SK-N-SH treated with all-trans-retinoic acid at 6 μM for 48 hours (cell line): ENCODE results near the gene LLGL2.

Source experiments
- ATAC-seq: fragments of 200-7000 bp; cut with Tn5 transposase; 3 replicates; pipeline ENCODE4 v1.9.1; 2020; ENCODE audit warnings: mild to moderate bottlenecking, moderate library complexity
- ARNTL ChIP-seq: fragments of 450-650 bp; formaldehyde crosslinking; IDR thresholded peaks from 2 replicates; pipeline ENCODE4 v1.5.0; 2020; ENCODE audit warnings: low read depth, mild to moderate bottlenecking, moderate library complexity, borderline replicate concordance
- CREB5 ChIP-seq: fragments of 250-450 bp; sonication (Bioruptor Pico); IDR thresholded peaks from 2 replicates; pipeline ENCODE4 v1.5.1; 2020; ENCODE audit warnings: low read depth, mild to moderate bottlenecking, moderate library complexity
- CSDC2 ChIP-seq: fragments of 250-450 bp; sonication (Bioruptor Pico); IDR thresholded peaks from 2 replicates; pipeline ENCODE4 v1.5.0; 2020; ENCODE audit warnings: mild to moderate bottlenecking, moderate library complexity
- ESRRG ChIP-seq: fragments of 250-450 bp; sonication (Bioruptor Pico); IDR thresholded peaks from 2 replicates; pipeline ENCODE4 v1.6.1; 2021; ENCODE audit warnings: mild to moderate bottlenecking
- GLIS3 ChIP-seq: fragments of 250-450 bp; sonication (Bioruptor Pico); IDR thresholded peaks from 2 replicates; pipeline ENCODE4 v1.5.0; 2020; ENCODE audit warnings: mild to moderate bottlenecking, moderate library complexity
- ISL1 ChIP-seq: fragments of 250-450 bp; sonication (Bioruptor Pico); IDR thresholded peaks from 2 replicates; pipeline ENCODE4 v2.1.2; 2022; ENCODE audit warnings: mild to moderate bottlenecking, moderate library complexity
- OSR1 ChIP-seq: fragments of 250-450 bp; sonication (Bioruptor Pico); IDR thresholded peaks from 2 replicates; pipeline ENCODE4 v1.8.0; 2022; ENCODE audit warnings: moderate library complexity, mild to moderate bottlenecking, inconsistent platforms
- PPARA ChIP-seq: fragments of 250-450 bp; sonication (Bioruptor Pico); IDR thresholded peaks from 2 replicates; pipeline ENCODE4 v1.5.0; 2020; ENCODE audit warnings: mild to moderate bottlenecking, borderline replicate concordance
- SNAI2 ChIP-seq: fragments of 250-450 bp; sonication (Bioruptor Pico); IDR thresholded peaks from 2 replicates; pipeline ENCODE4 v1.5.0; 2020; ENCODE audit warnings: mild to moderate bottlenecking, moderate library complexity
- TCF4 ChIP-seq: fragments of 250-450 bp; sonication (Bioruptor Pico); IDR thresholded peaks from 2 replicates; pipeline ENCODE4 v1.8.0; 2021; ENCODE audit warnings: mild to moderate bottlenecking, moderate library complexity, borderline replicate concordance
- TOX ChIP-seq: fragments of 250-450 bp; sonication (Bioruptor Pico); IDR thresholded peaks from 2 replicates; pipeline ENCODE4 v1.8.0; 2021; ENCODE audit warnings: mild to moderate bottlenecking, moderate library complexity, borderline replicate concordance
- TSHZ2 ChIP-seq: fragments of 250-450 bp; sonication (Bioruptor Pico); IDR thresholded peaks from 2 replicates; pipeline ENCODE4 v1.5.0; 2020; ENCODE audit warnings: mild to moderate bottlenecking, moderate library complexity
- ZC3H10 ChIP-seq: fragments of 250-450 bp; sonication (Bioruptor Pico); IDR thresholded peaks from 2 replicates; pipeline ENCODE4 v1.5.1; 2021; ENCODE audit warnings: mild to moderate bottlenecking, moderate library complexity
- ZFP3 ChIP-seq: fragments of 250-450 bp; sonication (Bioruptor Pico); IDR thresholded peaks from 2 replicates; pipeline ENCODE4 v1.5.0; 2020; ENCODE audit warnings: mild to moderate bottlenecking, moderate library complexity
- ZNF565 ChIP-seq: fragments of 450-650 bp; formaldehyde crosslinking; conservative IDR thresholded peaks from 2 replicates; pipeline ENCODE4 v1.5.0; 2020; ENCODE audit warnings: low read depth, mild to moderate bottlenecking, moderate library complexity
- ZNF70 ChIP-seq: fragments of 450-650 bp; formaldehyde crosslinking; IDR thresholded peaks from 2 replicates; pipeline ENCODE4 v1.5.0; 2020; ENCODE audit warnings: mild to moderate bottlenecking, moderate library complexity
- ZNF8 ChIP-seq: fragments of 450-650 bp; formaldehyde crosslinking; IDR thresholded peaks from 2 replicates; pipeline ENCODE4 v1.5.0; 2020; ENCODE audit warnings: mild to moderate bottlenecking, moderate library complexity
- TF ChIP-seq, protein P1 (sequence below): fragments of 250-450 bp; sonication (Bioruptor Pico); IDR thresholded peaks from 2 replicates; pipeline ENCODE4 v1.8.0; 2021; ENCODE audit warnings: low read depth, mild to moderate bottlenecking, moderate library complexity, borderline replicate concordance
- TF ChIP-seq, protein P2 (sequence below): fragments of 250-450 bp; sonication (Bioruptor Pico); IDR thresholded peaks from 2 replicates; pipeline ENCODE4 v1.5.1; 2021; ENCODE audit warnings: mild to moderate bottlenecking, moderate library complexity

LLGL2 gene

DNA sequence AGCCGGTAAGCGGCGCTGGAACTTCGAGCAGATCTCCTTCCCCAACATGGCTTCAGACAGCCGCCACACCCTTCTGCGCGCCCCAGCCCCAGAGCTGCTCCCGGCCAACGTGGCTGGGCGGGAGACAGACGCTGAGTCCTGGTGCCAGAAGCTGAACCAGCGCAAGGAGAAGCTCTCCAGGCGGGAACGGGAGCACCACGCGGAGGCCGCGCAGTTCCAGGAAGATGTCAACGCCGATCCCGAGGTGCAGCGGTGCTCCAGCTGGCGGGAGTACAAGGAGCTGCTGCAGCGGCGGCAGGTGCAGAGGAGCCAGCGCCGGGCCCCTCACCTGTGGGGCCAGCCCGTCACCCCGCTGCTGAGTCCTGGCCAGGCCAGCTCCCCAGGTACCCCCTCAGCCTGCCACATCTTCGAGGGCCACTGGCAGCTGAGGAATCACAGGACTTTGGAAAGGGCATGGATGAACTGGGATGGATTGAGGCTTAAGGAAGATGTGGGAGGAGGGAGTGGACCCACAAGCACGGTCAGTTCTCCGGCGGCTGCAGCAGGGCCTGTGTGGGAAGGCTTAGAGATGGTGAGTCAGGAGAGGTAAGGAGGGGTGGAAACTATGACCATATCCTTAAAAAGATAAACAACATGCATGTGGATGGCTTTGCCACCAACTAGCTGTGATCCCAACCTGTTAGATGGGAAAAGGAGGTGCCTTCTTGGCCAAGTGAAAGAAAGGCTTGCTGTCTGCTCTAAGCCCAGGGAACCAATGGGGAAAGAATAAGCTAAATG is 3.4 kb upstream of the LLGL2 start:
- TF ChIP-seq GLIS3 (CRISPR knock-in tag) (no peak), OSR1 (no peak), CSDC2 (no peak), ZNF565 (CRISPR knock-in tag) (no peak), ISL1 (CRISPR knock-in tag) (no peak), PPARA (no peak), TCF4 (CRISPR knock-in tag) (no peak), ZFP3 (CRISPR knock-in tag) (no peak), ZNF70 (CRISPR knock-in tag) (no peak), CREB5 (CRISPR knock-in tag) (no peak), ESRRG (CRISPR knock-in tag) (no peak)
- TF ChIP-seq, protein P1, sequence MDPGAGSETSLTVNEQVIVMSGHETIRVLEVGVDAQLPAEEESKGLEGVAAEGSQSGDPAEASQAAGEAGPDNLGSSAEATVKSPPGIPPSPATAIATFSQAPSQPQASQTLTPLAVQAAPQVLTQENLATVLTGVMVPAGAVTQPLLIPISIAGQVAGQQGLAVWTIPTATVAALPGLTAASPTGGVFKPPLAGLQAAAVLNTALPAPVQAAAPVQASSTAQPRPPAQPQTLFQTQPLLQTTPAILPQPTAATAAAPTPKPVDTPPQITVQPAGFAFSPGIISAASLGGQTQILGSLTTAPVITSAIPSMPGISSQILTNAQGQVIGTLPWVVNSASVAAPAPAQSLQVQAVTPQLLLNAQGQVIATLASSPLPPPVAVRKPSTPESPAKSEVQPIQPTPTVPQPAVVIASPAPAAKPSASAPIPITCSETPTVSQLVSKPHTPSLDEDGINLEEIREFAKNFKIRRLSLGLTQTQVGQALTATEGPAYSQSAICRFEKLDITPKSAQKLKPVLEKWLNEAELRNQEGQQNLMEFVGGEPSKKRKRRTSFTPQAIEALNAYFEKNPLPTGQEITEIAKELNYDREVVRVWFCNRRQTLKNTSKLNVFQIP (CRISPR knock-in tag): no peak
- TF ChIP-seq, protein P2, sequence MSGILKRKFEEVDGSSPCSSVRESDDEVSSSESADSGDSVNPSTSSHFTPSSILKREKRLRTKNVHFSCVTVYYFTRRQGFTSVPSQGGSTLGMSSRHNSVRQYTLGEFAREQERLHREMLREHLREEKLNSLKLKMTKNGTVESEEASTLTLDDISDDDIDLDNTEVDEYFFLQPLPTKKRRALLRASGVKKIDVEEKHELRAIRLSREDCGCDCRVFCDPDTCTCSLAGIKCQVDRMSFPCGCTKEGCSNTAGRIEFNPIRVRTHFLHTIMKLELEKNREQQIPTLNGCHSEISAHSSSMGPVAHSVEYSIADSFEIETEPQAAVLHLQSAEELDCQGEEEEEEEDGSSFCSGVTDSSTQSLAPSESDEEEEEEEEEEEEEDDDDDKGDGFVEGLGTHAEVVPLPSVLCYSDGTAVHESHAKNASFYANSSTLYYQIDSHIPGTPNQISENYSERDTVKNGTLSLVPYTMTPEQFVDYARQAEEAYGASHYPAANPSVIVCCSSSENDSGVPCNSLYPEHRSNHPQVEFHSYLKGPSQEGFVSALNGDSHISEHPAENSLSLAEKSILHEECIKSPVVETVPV (CRISPR knock-in tag): no peak
- ATAC-seq: no peak

DNA sequence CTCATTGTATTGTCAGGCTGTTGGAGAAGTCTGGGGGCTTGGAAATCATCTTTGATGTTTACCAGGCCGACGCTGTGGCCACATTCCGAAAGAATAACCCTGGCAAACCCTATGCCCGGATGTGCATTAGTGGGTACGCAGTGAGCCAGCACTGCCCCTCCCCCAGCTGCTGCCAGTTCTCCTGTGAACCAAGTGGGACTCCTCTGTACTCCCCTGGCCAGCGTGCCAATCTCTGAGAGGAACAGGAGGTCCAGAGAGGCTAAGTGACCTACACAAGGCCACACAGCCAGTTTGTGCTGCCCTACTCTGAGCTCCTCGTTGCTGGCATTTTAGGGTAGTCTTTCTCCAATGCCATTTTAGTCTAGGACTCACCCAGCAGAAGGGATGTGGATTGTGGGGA is 1.9 kb upstream of the LLGL2 start:
- ATAC-seq: no peak
- no peak for TF ChIP-seq ESRRG (CRISPR knock-in tag)
- TF ChIP-seq, protein P1 (CRISPR knock-in tag): no peak
- TF ChIP-seq SNAI2 (CRISPR knock-in tag): no peak
- no peak for TF ChIP-seq ZNF8 (CRISPR knock-in tag)
- TF ChIP-seq ZNF70 (CRISPR knock-in tag): no peak
- no peak for TF ChIP-seq PPARA
- no peak for TF ChIP-seq GLIS3 (CRISPR knock-in tag)
- no peak for TF ChIP-seq ZNF565 (CRISPR knock-in tag)
- TF ChIP-seq ARNTL (CRISPR knock-in tag): no peak
- no peak for TF ChIP-seq TOX (CRISPR knock-in tag)
- TF ChIP-seq OSR1: no peak
- no peak for TF ChIP-seq ZC3H10
- TF ChIP-seq ISL1 (CRISPR knock-in tag): no peak
- TF ChIP-seq TCF4 (CRISPR knock-in tag): no peak
- TF ChIP-seq TSHZ2 (CRISPR knock-in tag): no peak

DNA sequence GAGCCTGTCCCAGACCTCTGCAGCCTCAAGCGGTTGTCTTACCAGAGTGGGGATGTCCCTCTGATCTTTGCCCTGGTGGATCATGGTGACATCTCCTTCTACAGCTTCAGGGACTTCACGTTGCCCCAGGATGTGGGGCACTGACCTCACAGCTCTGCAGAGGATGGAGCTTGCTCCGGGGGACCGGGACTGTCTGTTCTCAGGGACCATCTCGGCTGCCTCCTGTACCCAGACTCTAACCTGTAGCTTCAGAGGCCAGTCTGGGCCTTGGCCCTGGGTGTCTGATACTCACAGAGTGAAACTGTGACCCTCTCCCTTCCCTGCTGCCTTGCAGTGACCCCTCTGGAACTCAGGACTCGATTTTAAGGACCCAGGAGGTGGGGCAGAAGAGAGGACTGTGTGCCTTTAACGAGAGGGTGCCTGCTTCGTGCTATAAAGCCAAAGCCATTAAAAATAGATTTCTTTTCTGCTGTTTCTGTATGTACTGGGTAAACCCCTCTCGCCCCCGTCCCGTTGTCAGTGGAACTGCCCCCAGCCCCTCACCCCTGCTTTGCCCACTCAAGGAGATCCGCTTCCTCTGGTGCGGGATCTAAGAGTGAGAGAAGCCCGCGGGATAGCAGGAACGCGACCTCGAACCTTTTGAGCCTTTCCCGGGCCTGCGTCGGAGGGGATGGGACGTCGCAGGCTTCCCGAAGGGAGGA is 1.1 kb upstream of the LLGL2 start:
- peak; percentile 4; the same call in 2 of the 3 replicates for ATAC-seq
- no peak for TF ChIP-seq TOX (CRISPR knock-in tag)
- TF ChIP-seq TSHZ2 (CRISPR knock-in tag): no peak
